ENCODE measurements around the gene C6orf89.

C6orf89 gene

GRCh38 chr6:36949636-36950035, 63.9 kb downstream of the C6orf89 start:
- DNase-seq, result no peak

- DNase-seq, result no peak
Measured at GRCh38 chr6:36953931-36954261, 68.1 kb downstream of the C6orf89 start.

GRCh38 chr6:36954262-36954931, 68.6 kb downstream of the C6orf89 start, which contains the start of gene PI16:
PI16 (plus strand) TSS chr6:36954738; CDS start chr6:36954761, 23 bp downstream.
- no peak for DNase-seq

GRCh38 chr6:36955136-36955535, 69.4 kb downstream of the C6orf89 start:
- DNase-seq, result no peak

GRCh38 chr6:36955671-36956445, 70.1 kb downstream of the C6orf89 start:
- DNase-seq, result no peak

- no peak for DNase-seq
Measured at GRCh38 chr6:36956446-36956820, 70.7 kb downstream of the C6orf89 start.

GRCh38 chr6:36957773-36958271, 72.1 kb downstream of the C6orf89 start:
- DNase-seq, result no peak

- no peak for DNase-seq
Measured at GRCh38 chr6:36958775-36959554, 73.2 kb downstream of the C6orf89 start.

- no peak for DNase-seq
Measured at GRCh38 chr6:36959555-36960250, 74.0 kb downstream of the C6orf89 start.

- DNase-seq, result no peak
Measured at GRCh38 chr6:36961441-36962435, 76.0 kb downstream of the C6orf89 start.

GRCh38 chr6:36962874-36963273, 77.1 kb downstream of the C6orf89 start:
- no peak for DNase-seq

GRCh38 chr6:36963451-36964290, 77.9 kb downstream of the C6orf89 start:
- DNase-seq, result no peak

GRCh38 chr6:36964349-36964748, 78.6 kb downstream of the C6orf89 start:
- DNase-seq, result no peak

GRCh38 chr6:36964908-36965307, 79.2 kb downstream of the C6orf89 start:
- DNase-seq, result no peak

- no peak for DNase-seq
Measured at GRCh38 chr6:36967301-36967700, 81.5 kb downstream of the C6orf89 start.

GRCh38 chr6:36967757-36968156, 82.0 kb downstream of the C6orf89 start:
- no peak for DNase-seq

GRCh38 chr6:36968266-36968977, 82.7 kb downstream of the C6orf89 start:
- no peak for DNase-seq

GRCh38 chr6:36969240-36969691, 83.5 kb downstream of the C6orf89 start:
- DNase-seq, result no peak

GRCh38 chr6:36969988-36970891, 84.5 kb downstream of the C6orf89 start:
- no peak for DNase-seq

Measured in NCI-H526 treated with DMSO at 0.1 percent for 48 hours (cell line).